Fibroblast of mammary gland (primary cell): ENCODE measurements around the gene ZNF496.
"Not testable (repeated sequence)": the region's sequence is repeated elsewhere in the genome, so short reads cannot be mapped to it uniquely, and the experiment has no call there.

Experiments
- DNase-seq: peaks from one replicate; pipeline ENCODE4 v3.0.0-alpha.2; 2010; ENCODE audit warnings: low read depth
- H3K4me3 ChIP-seq: 2 replicates; pipeline ENCODE4 v1.5.1; 2011; ENCODE audit warnings: low read depth, mild to moderate bottlenecking, low read length, moderate library complexity; ENCODE audit not compliant: control insufficient read depth
- TF ChIP-seq, protein P1 (sequence below): conservative IDR thresholded peaks from 2 replicates; pipeline ENCODE4 v1.5.1; 2011; ENCODE audit warnings: low read depth, low read length, inconsistent platforms; ENCODE audit not compliant: control insufficient read depth, insufficient read depth

The ZNF496 gene

DNA sequence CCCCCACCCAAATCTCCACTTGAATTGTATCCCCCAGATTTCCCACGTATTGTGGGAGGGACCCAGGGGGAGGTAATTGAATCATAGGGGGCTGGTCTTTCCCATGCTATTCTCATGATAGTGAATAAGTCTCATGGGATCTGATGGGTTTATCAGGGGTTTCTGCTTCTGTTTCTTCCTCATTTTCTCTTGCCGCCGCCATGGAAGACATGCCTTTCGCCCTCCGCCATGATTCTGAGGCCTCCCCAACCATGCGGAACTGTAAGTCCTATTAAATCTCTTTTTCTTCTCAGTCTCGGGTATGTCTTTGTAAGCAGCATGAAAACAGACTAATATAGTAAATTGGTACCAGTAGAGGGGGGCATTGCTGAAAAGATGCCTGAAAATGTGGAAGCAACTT lies 33.4 kb upstream of the ZNF496 start:
- H3K4me3 ChIP-seq = no peak overlapping the region
- TF ChIP-seq, protein P1, sequence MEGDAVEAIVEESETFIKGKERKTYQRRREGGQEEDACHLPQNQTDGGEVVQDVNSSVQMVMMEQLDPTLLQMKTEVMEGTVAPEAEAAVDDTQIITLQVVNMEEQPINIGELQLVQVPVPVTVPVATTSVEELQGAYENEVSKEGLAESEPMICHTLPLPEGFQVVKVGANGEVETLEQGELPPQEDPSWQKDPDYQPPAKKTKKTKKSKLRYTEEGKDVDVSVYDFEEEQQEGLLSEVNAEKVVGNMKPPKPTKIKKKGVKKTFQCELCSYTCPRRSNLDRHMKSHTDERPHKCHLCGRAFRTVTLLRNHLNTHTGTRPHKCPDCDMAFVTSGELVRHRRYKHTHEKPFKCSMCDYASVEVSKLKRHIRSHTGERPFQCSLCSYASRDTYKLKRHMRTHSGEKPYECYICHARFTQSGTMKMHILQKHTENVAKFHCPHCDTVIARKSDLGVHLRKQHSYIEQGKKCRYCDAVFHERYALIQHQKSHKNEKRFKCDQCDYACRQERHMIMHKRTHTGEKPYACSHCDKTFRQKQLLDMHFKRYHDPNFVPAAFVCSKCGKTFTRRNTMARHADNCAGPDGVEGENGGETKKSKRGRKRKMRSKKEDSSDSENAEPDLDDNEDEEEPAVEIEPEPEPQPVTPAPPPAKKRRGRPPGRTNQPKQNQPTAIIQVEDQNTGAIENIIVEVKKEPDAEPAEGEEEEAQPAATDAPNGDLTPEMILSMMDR = no peak
- no peak for DNase-seq

DNA sequence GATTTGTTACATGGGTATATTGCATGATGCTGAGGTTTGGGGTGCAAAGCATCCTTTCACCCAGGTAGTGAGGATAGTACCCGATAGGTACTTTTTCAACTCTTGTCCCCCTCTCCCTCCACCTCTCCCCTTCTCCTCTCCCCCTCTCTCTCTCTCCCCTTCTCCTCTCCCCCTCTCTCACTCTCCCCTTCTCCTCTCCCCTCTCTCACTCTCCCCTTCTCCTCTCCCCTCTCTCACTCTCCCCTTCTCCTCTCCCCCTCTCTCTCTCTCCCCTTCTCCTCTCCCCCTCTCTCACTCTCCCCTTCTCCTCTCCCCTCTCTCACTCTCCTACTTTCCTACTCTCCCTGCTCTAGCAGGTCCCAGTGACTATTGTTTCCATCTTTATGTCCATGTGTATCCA lies 31.3 kb upstream of the ZNF496 start:
- not testable (repeated sequence) for H3K4me3 ChIP-seq, DNase-seq

DNA sequence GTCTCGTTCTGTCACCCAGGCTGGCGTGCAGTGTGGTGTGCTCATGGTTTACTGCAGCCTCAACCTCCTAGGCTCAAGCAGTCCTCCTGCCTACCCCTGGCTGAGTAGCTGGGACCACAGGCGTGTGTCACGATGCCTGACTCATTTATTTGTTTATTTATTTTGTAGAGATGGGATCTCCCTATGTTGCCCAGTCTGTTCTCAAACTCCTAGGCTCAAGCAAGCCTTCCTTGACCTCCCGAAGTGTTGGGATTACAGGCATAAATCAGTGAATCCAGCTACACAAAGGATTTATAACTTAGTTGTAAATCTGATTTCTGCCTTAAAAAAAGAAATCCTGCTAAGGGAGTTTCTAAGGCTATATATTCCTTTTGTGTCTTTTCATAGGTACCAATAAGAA lies 30.5 kb upstream of the ZNF496 start:
- peak; percentile 26 for DNase-seq
- TF ChIP-seq, protein P1 = no peak
- H3K4me3 ChIP-seq = no peak overlapping the region

DNA sequence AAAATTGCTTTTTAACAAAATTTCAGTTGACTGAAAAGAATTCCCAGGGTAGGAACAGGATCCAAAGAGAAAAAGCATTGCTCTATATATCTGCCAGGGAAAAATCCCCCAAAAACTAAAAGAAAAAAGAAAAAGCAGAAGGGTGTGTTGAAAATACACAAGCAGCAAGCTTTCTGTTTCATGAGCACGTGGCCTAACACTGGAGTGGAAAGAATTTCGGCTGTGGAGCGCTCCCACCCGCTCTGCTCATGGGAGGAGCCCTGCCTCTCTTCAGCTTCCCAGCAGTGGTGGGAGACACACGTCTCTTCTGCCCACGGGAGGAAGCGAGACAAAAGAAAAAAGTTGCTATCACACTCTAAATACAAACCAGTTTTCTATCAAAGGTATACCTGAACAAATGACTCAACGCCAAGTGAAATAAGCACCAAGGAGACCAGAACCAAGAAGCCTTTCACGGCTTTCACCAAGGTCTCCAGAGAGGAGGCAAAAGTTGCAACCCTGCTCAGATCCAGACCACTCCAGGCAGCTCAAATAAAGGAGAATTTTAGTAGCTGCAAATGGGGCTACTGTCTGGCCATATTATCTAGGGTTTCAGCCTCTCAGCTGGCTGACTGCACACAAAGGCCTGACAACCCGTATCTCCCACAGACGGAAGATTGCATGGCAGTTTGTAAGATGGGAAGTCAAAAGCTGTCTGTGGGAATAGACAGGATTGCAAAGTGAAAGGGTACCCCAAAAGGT lies 29.5 kb upstream of the ZNF496 start:
- peak; percentile 29 for DNase-seq
- no peak overlapping the region for H3K4me3 ChIP-seq
- TF ChIP-seq, protein P1 = no peak

DNA sequence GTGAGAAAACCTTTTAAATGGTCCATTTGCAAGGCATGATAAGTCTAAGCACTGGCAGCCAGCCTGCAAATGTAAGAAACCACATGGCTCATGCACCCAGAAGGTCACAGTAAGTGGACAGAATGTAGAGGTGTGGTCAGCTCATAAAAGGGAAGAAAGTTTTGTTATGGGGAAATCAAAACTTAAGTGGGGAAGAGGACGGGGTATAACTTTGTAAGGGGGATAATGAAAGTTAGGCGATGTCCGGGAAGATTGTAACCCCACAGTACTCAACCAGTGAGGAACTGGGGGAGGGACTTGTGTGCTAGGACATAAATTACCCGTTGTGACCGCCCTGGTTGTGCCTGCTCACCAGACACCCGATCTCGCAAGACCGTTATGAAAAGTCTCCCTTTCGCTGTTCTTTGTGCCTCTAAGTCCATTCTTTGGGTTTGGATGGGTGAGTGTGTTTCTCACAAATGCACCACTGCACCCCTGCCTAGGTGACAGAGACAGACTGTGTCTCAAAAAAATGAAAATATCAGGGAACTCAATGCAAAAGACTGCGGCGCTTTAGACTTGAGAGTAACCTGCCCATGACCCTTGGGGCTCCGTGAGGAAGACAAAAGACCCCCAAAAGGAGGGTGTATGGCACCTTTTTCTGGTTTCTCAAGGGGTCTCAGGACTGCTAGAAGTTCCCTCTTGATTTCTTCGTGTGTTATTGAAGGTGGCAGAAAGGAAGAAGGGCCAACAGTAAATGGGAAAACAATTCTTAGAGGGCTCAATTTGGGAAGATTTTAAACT lies 28.6 kb upstream of the ZNF496 start:
- TF ChIP-seq, protein P1 = no peak
- no peak overlapping the region for H3K4me3 ChIP-seq
- peak; percentile 34 for DNase-seq

DNA sequence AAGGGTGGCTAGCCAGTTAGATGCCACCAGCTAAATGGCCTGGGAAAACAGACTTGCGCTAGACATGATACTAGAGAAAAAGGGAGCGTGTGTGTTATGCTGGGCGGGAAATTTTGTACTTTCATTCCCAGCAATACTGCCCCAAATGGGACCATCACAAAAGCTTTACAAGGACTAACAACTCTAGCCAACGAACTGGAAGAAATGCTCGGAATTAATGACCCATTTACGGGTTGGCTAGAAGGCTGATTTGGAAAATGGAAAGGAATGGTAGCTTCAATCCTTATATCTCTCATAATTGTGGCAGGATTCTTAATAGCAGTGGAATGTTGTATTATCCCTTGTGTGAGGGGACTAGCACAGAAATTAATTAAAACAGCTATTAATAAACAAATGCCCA lies 27.9 kb upstream of the ZNF496 start:
- DNase-seq = no peak
- no peak overlapping the region for H3K4me3 ChIP-seq
- TF ChIP-seq, protein P1 = no peak

DNA sequence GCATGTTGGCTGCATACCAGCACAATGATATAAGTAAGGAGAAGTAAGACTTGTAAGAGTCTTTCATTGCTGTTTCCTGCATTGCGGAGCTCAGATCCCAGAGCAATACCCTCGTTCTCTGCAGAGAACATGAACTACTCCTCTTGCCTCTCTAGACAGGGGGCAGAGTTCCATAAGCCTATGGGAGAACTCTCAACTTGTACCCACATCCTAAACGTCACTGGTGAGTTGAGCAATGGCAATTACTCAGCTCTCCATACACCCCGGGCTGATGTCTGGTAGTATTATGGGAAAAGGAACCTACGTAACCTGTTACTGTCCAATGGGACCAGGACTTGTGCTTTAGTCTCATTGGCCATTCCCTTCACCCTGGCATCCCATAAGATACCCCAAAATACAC lies 27.3 kb upstream of the ZNF496 start:
- H3K4me3 ChIP-seq = no peak overlapping the region
- TF ChIP-seq, protein P1 = peak; percentile 16
- DNase-seq = peak; percentile 82
